ENCODE data around the gene DYRK3. TPM values are rescaled to one million over a fixed set of nuclear protein-coding genes. Genes with fewer than 3 reads are reported as not detected.
"Not testable (repeated sequence)": the region's sequence is repeated elsewhere in the genome, so short reads cannot be mapped to it uniquely, and the experiment has no call there.

The DYRK3 gene
- total and polyA plus RNA-seq, 7 donors: 0.60 to 7.8 (median 3.2) TPM

- Histone ChIP-seq H3K4me3 (no peak overlapping the region), H3K27me3 (no peaks in the 10 kb centered on the region), H3K4me1 (no peaks in the 10 kb centered on the region), H3K27ac (no peak overlapping the region), H3K9me3 (no peaks in the 10 kb centered on the region), H3K36me3 (peaks cover 39 to 97% (median 45%) of the 10 kb centered on the region in 4 donors)
- no peak for TF ChIP-seq POLR2A (IDR thresholded peaks at IDR 0.05)
- no peak for TF ChIP-seq EP300 (IDR thresholded peaks at IDR 0.05)
- no peak for TF ChIP-seq CTCF (IDR thresholded peaks at IDR 0.05)
- no peak for TF ChIP-seq POLR2AphosphoS5 (IDR thresholded peaks at IDR 0.05)
- whole genome bisulfite sequencing, 2 donors: 65 to 93% methylated on average over 5 of the region's 5 CpGs
- intact Hi-C loops (cut with DNase I): no loop called here
- no peak for DNase-seq
Observed at GRCh38 chr1:206604861-206605260, 30.5 kb upstream of the DYRK3 start.

DNA sequence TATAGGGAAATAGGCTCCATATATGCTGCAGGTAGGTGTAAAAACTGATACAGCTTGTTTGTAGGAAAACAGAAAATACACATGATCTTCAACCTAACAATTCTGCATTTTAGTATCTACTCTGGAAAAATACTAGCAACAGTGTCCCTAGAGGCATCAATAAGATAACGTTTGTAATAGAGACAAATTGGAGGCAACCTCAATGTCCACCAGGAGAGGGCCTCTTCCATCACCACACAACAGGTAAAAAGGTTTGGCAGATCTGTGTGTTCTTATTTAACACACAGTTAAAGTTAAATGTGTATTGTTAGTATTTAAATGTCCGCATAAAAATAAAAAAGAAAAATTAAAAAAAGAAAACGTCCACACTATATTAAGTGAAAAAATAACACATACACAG, 28.5 kb upstream of the DYRK3 start:
- H3K27me3 ChIP-seq: no peaks in the 10 kb centered on the region
- H3K9me3 ChIP-seq: no peaks in the 10 kb centered on the region
- no peak for DNase-seq
- no peak overlapping the region for H3K4me3 ChIP-seq
- TF ChIP-seq POLR2A (IDR thresholded peaks at IDR 0.05) (no peak), CTCF (IDR thresholded peaks at IDR 0.05) (no peak), EP300 (IDR thresholded peaks at IDR 0.05) (no peak)
- peaks cover 0 to 9% (median 8%) of the 10 kb centered on the region in 4 donors for H3K4me1 ChIP-seq
- intact Hi-C loops (cut with DNase I): no loop called here
- H3K36me3 ChIP-seq: peaks cover 31 to 80% (median 36%) of the 10 kb centered on the region in 4 donors
- 63 to 66% methylated on average over 3 of the region's 3 CpGs for WGBS, 2 donors
- H3K27ac ChIP-seq: no peak overlapping the region

GRCh38 chr1:206608108-206608698, 27.1 kb upstream of the DYRK3 start:
- 67 to 82% methylated on average over 7 of the region's 7 CpGs for WGBS, 2 donors
- Histone ChIP-seq H3K4me3 (no peak overlapping the region), H3K36me3 (peaks cover 20 to 67% (median 27%) of the 10 kb centered on the region in 4 donors), H3K4me1 (peaks cover 0 to 11% (median 8%) of the 10 kb centered on the region in 4 donors), H3K9me3 (no peaks in the 10 kb centered on the region), H3K27ac (no peak overlapping the region), H3K27me3 (no peaks in the 10 kb centered on the region)
- intact Hi-C loops (cut with DNase I): no loop called here
- DNase-seq: no peak
- peak in 3 of 4 experiments; percentile 9 to 51 (median 48) for TF ChIP-seq CTCF (IDR thresholded peaks at IDR 0.05)
- no peak for TF ChIP-seq POLR2A (IDR thresholded peaks at IDR 0.05)

GRCh38 chr1:206609229-206609991, 25.9 kb upstream of the DYRK3 start:
- peaks cover 0 to 11% (median 8%) of the 10 kb centered on the region in 4 donors for H3K4me1 ChIP-seq
- 47 to 64% methylated on average over 4 of the region's 4 CpGs for WGBS, 2 donors
- peaks cover 17 to 55% (median 21%) of the 10 kb centered on the region in 4 donors for H3K36me3 ChIP-seq
- no peaks in the 10 kb centered on the region for H3K27me3 ChIP-seq
- no peak for TF ChIP-seq POLR2A (IDR thresholded peaks at IDR 0.05)
- intact Hi-C loops (cut with DNase I): no loop called here
- no peak overlapping the region for H3K27ac ChIP-seq
- H3K4me3 ChIP-seq: no peak overlapping the region
- DNase-seq: no peak
- H3K9me3 ChIP-seq: no peaks in the 10 kb centered on the region

- intact Hi-C loops (cut with DNase I): no loop called here
- Histone ChIP-seq H3K27me3 (no peaks in the 10 kb centered on the region), H3K4me3 (peak within 1 kb of the TSS; percentile 58 to 77 (median 68)), H3K4me1 (peaks cover 0 to 11% (median 8%) of the 10 kb centered on the region in 4 donors), H3K27ac (peak within 1 kb of the TSS; percentile 76 to 88 (median 84)), H3K36me3 (peaks cover 7 to 28% (median 17%) of the 10 kb centered on the region in 4 donors), H3K9me3 (no peaks in the 10 kb centered on the region)
- TF ChIP-seq EP300 (IDR thresholded peaks at IDR 0.05) (peak in 1 of 4 donors; percentile 6), CTCF (IDR thresholded peaks at IDR 0.05) (peak; percentile 94 to 99 (median 96)), POLR2A (IDR thresholded peaks at IDR 0.05) (peak in 1 of 2 donors; percentile 51), POLR2AphosphoS5 (IDR thresholded peaks at IDR 0.05) (peak; percentile 37 to 84 (median 74))
- 3 to 6% methylated on average over 48 of the region's 48 CpGs for WGBS, 2 donors
- DNase-seq: peak; percentile 97
Observed at GRCh38 chr1:206612129-206612876, 23.0 kb upstream of the DYRK3 start, which contains the start of gene EIF2D. Gene EIF2D, minus strand, starts transcription at chr1:206612465. Its CDS starts 123 bp downstream, at chr1:206612342.

GRCh38 chr1:206626396-206626795, 8.9 kb upstream of the DYRK3 start:
- H3K9me3 ChIP-seq; H3K27ac ChIP-seq; DNase-seq; H3K4me3 ChIP-seq; H3K4me1 ChIP-seq; H3K36me3 ChIP-seq; intact Hi-C loops (cut with DNase I); H3K27me3 ChIP-seq: not testable (repeated sequence)
- 92 to 100% methylated on average over 2 of the region's 2 CpGs for WGBS, 2 donors
